Tibial artery (tissue), 4 donors: Measurements from ENCODE around the gene CDH4.

Source experiments
- DNase-seq, 2 donors: peaks; one replicate each; pipeline ENCODE4 v3.0.0-alpha.2; 2019
- H3K27ac ChIP-seq, 2 donors: fragments of 200-600 bp; sonication (generic) in 1 of 2; 1 replicate in 1 of 2; 2 replicates in 1 of 2; pipeline ENCODE4 v1.5.1; 2018 to 2019; ENCODE audit warnings: mild to moderate bottlenecking in 1 of 2
- H3K27me3 ChIP-seq, 2 donors: fragments of 200-600 bp; sonication (generic) in 1 of 2; one replicate each; pipeline versions ENCODE4 v1.5.1 to v1.6.0; 2016 to 2019
- H3K36me3 ChIP-seq, 3 donors: fragments of 200-600 bp; sonication (generic) in 2 of 3; one replicate each; pipeline ENCODE4 v1.5.1; 2016 to 2019; ENCODE audit warnings: mild to moderate bottlenecking in 2 of 3
- H3K4me1 ChIP-seq, 4 donors: fragments of 200-600 bp; sonication (generic) in 2 of 4; 1 replicate in 3 of 4; 2 replicates in 1 of 4; pipeline ENCODE4 v1.5.1; 2016 to 2019
- H3K4me3 ChIP-seq, 2 donors: fragments of 200-600 bp; sonication (generic) in 1 of 2; 1 replicate in 1 of 2; 2 replicates in 1 of 2; pipeline ENCODE4 v1.5.1; 2018 to 2019; ENCODE audit warnings: mild to moderate bottlenecking in 2 of 2
- H3K9me3 ChIP-seq, 3 donors: fragments of 200-600 bp; sonication (generic) in 1 of 3; one replicate each; pipeline ENCODE4 v1.5.1; 2016 to 2019
- CTCF ChIP-seq, 2 experiments: fragments of 200-600 bp in 1 of 2; fragments of 450-650 bp in 1 of 2; IDR thresholded peaks; one replicate each; pipeline ENCODE4 v1.5.1; 2017 to 2019; ENCODE audit warnings: antibody characterized with exemption in 2 of 2, mild to moderate bottlenecking in 1 of 2, moderate library complexity in 1 of 2
- intact Hi-C: fragments of 100-400 bp; cut with DNase I; formaldehyde crosslinking; loops from one replicate; pipeline ENCODE4 v1.15.0; 2023; ENCODE audit warnings: low total_unique reads

Gene CDH4

GRCh38 chr20:61860260-61860987 lies 608.4 kb downstream of the CDH4 start:
- DNase-seq: no peak
- no peak for TF ChIP-seq CTCF (IDR thresholded peaks at IDR 0.05)
- H3K4me3 ChIP-seq: no peak overlapping the region
- H3K9me3 ChIP-seq: peaks cover 0 to 4% (median 0%) of the 10 kb centered on the region in 3 donors
- intact Hi-C loops: no loop called here
- H3K27me3 ChIP-seq: peaks cover 0 to 38% of the 10 kb centered on the region in 2 donors
- H3K27ac ChIP-seq: no peak overlapping the region
- no peaks in the 10 kb centered on the region for H3K4me1 ChIP-seq
- no peaks in the 10 kb centered on the region for H3K36me3 ChIP-seq

- Histone ChIP-seq H3K27me3 (peaks cover 0 to 41% of the 10 kb centered on the region in 2 donors), H3K4me1 (no peaks in the 10 kb centered on the region), H3K4me3 (no peak overlapping the region), H3K36me3 (no peaks in the 10 kb centered on the region), H3K9me3 (no peaks in the 10 kb centered on the region), H3K27ac (no peak overlapping the region)
- no peak for DNase-seq
- no peak for TF ChIP-seq CTCF (IDR thresholded peaks at IDR 0.05)
- intact Hi-C loops: no loop called here
Observed at GRCh38 chr20:61861054-61861841, 609.2 kb downstream of the CDH4 start.

- H3K4me3 ChIP-seq: no peak overlapping the region
- no peak for TF ChIP-seq CTCF (IDR thresholded peaks at IDR 0.05)
- no peak for DNase-seq
- H3K27ac ChIP-seq: no peak overlapping the region
- no peaks in the 10 kb centered on the region for H3K36me3 ChIP-seq
- no peaks in the 10 kb centered on the region for H3K4me1 ChIP-seq
- no peaks in the 10 kb centered on the region for H3K9me3 ChIP-seq
- intact Hi-C loops: no loop called here
- peaks cover 0 to 40% of the 10 kb centered on the region in 2 donors for H3K27me3 ChIP-seq
Observed at GRCh38 chr20:61861858-61862257, 609.8 kb downstream of the CDH4 start.

- no peak for DNase-seq
- Histone ChIP-seq H3K27ac (no peak overlapping the region), H3K36me3 (no peaks in the 10 kb centered on the region), H3K4me3 (no peak overlapping the region), H3K9me3 (no peaks in the 10 kb centered on the region), H3K4me1 (no peaks in the 10 kb centered on the region), H3K27me3 (peaks cover 0 to 37% of the 10 kb centered on the region in 2 donors)
- intact Hi-C loops: no loop called here
- TF ChIP-seq CTCF (IDR thresholded peaks at IDR 0.05): no peak
Observed at GRCh38 chr20:61862881-61863280, 610.8 kb downstream of the CDH4 start.

- Histone ChIP-seq H3K4me1 (no peaks in the 10 kb centered on the region), H3K4me3 (no peak overlapping the region), H3K27ac (no peak overlapping the region), H3K36me3 (no peaks in the 10 kb centered on the region), H3K27me3 (peaks cover 0 to 37% of the 10 kb centered on the region in 2 donors), H3K9me3 (no peaks in the 10 kb centered on the region)
- intact Hi-C loops: no loop called here
- TF ChIP-seq CTCF (IDR thresholded peaks at IDR 0.05): no peak
- DNase-seq: no peak
Observed at GRCh38 chr20:61864481-61864880, 612.4 kb downstream of the CDH4 start.
